ENCODE data around the gene NOS1.

Gene NOS1

DNA sequence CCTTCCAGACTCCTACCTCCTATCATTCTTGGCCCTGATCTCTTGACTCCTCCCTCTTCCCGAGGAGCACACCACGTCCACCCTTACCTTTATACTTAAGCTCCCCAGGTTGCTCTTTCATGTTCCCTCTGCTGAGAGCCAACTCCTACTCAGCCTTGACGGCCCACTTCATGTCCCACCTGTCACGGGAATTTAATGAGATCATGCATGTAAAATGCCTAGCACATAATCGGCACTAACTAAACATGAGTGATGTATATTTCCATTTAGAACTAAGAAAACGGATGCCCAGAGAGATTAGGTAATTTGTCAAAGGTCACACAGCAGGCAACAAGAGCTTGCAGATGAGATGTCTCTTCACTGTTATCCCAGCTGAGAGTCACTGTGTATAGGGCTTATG lies 45.1 kb downstream of the NOS1 start:
- POLR2A ChIA-PET (ENCODE audit: low non-redundant PET) = no interaction called here

DNA sequence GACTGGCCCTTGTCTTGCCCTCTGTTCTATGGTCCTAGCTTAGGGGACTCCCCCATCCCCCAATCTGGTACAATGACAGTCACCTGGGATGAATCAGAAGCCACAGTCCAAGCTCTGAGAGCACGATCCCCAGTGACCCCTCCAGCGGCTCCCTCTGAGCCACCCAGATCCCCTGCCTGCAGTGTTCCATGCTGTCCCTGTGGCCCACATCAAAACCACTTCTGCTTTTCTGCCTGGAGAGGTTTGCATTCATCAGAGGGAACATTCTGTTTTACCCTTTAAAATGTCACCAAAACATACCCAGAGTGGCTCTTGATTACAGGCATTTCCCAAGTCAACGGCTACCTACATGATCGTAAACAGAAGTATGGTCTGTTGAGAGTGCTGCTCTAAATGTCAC lies 47.5 kb downstream of the NOS1 start:
- ChIA-PET CTCF (no interaction called here), POLR2A (ENCODE audit: low non-redundant PET) (no interaction called here)
- H3K27ac ChIP-seq = no peak overlapping the region
- TF ChIP-seq, protein P1, sequence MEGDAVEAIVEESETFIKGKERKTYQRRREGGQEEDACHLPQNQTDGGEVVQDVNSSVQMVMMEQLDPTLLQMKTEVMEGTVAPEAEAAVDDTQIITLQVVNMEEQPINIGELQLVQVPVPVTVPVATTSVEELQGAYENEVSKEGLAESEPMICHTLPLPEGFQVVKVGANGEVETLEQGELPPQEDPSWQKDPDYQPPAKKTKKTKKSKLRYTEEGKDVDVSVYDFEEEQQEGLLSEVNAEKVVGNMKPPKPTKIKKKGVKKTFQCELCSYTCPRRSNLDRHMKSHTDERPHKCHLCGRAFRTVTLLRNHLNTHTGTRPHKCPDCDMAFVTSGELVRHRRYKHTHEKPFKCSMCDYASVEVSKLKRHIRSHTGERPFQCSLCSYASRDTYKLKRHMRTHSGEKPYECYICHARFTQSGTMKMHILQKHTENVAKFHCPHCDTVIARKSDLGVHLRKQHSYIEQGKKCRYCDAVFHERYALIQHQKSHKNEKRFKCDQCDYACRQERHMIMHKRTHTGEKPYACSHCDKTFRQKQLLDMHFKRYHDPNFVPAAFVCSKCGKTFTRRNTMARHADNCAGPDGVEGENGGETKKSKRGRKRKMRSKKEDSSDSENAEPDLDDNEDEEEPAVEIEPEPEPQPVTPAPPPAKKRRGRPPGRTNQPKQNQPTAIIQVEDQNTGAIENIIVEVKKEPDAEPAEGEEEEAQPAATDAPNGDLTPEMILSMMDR (conservative IDR thresholded peaks at IDR 0.05; ENCODE audit: low read depth) = no peak
- no peak for DNase-seq (ENCODE audit: low spot score)

More for the DNA sequence above, 45.1 kb downstream of the NOS1 start:
- TF ChIP-seq, protein P1 (conservative IDR thresholded peaks at IDR 0.05; ENCODE audit: low read depth) = no peak
- CTCF ChIA-PET = no interaction called here
- no peak for DNase-seq (ENCODE audit: low spot score)
- no peak overlapping the region for H3K27ac ChIP-seq

DNA sequence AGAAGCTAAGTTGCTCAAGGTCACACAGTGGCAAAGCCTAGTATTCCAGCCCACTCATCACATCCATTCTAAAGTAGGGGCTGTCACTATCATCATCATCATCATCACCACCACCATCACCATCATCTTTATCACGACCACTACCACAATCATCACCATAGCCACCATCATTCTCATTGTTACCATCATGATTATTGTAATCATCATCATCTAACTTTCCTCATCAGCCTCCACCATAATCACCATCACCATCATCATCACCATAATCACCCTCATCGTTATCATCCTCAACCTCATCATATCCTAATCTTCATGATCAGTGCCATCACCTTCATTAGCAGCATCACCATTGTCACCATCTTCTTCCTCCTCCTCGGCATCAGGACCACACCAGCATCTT lies 48.7 kb downstream of the NOS1 start:
- DNase-seq (ENCODE audit: low spot score) = no peak
- POLR2A ChIA-PET (ENCODE audit: low non-redundant PET) = no interaction called here
- TF ChIP-seq, protein P1 (conservative IDR thresholded peaks at IDR 0.05; ENCODE audit: low read depth) = no peak
- no peak overlapping the region for H3K27ac ChIP-seq
- CTCF ChIA-PET = no interaction called here

DNA sequence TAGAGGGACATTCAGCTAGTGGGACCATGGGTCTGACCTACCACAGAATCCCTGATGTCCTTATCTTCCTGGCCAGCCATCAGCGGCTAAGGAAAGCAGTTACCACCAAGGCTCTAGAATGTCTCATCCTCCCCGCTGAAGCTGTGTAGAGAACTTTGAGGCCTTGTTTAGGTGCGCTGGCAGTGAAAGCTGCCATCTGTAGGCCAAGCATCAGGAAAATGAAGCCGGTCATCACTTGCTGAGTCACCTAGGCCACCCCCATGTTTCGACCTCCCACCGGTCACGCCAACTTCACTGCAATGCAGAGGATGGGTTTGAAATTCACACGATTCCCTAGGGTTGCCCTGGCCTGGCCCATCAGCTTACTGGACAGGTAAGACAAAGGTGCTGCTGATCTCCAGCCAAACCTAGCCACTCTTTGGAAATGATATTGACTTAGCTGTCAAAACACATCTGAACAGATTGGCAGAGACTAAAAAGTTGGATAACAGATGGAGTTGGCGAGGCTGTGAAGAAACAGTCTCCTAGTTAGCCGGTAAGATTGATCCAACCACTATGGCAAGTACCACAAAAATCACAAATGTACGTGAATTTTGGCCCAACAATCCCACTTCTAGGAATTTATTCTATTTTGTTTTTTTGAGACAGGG lies 52.0 kb downstream of the NOS1 start:
- TF ChIP-seq, protein P1 (conservative IDR thresholded peaks at IDR 0.05; ENCODE audit: low read depth) = no peak
- POLR2A ChIA-PET (ENCODE audit: low non-redundant PET) = no interaction called here
- CTCF ChIA-PET = interaction anchor here (1.1 kb wide), 1 partner anchor 71 kb away, joined by 5 read pairs; no protein-coding TSS in a partner anchor
- no peak for DNase-seq (ENCODE audit: low spot score)
- H3K27ac ChIP-seq = no peak overlapping the region

DNA sequence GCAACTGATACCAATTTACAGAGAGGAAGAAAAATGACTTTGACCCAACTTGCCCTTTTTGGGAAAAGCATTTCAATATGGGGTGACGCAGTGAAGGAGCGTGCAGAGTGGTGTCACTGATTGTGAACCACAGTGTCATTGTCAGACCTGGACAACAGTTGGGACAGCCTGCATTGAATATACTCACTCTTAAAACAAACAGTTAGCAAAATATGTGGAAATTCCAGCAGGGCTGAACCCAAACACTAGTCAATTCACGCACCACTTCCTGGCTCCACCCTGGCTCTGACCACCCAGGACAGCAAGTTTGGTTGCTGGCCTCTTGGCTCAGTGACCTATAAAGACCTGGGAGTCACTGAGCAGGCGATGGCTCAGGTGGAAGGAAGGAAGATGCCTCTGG lies 61.3 kb downstream of the NOS1 start:
- POLR2A ChIA-PET (ENCODE audit: low non-redundant PET) = no interaction called here

DNA sequence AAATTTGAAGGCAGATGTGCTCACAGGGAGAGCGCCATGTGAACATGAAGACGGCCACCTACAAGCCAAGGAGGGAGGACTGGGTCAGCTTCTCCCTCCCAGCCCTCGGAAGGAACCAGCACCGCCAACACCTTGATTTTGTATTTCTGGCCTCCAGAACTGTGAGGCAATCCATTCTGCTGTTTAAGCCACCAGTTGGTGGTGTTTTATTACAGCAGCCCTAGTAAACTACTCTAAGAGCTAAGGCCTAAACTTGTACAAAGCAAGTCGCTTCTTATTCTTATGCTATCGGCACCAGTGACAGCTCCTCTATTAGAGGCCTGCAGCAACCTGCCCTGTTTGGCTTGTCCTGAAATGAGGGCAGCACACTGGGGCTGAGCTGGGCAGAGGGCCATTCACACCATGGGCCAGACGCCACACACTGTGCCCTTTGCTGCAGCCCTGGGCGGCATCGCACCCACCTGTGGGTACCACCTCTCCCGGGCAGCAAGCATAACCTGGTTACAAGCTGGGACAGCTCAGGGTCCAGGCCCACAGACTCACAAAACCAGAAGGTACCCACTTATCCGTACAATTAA lies 62.7 kb downstream of the NOS1 start:
- peak overlapping the region; percentile 10 for H3K27ac ChIP-seq
- DNase-seq (ENCODE audit: low spot score) = no peak
- ChIA-PET POLR2A (ENCODE audit: low non-redundant PET) (no interaction called here), CTCF (interaction anchor here (0.6 kb wide), 1 partner anchor 673 kb away, joined by 3 read pairs; no protein-coding TSS in a partner anchor)
- TF ChIP-seq, protein P1 (conservative IDR thresholded peaks at IDR 0.05; ENCODE audit: low read depth) = no peak

More for the DNA sequence above, 61.3 kb downstream of the NOS1 start:
- H3K27ac ChIP-seq = no peak overlapping the region
- CTCF ChIA-PET = no interaction called here
- TF ChIP-seq, protein P1 (conservative IDR thresholded peaks at IDR 0.05; ENCODE audit: low read depth) = no peak
- DNase-seq (ENCODE audit: low spot score) = no peak

Measured in RWPE1 (cell line).